Measurements from ENCODE around the gene EFHC1.

EFHC1 gene

DNA sequence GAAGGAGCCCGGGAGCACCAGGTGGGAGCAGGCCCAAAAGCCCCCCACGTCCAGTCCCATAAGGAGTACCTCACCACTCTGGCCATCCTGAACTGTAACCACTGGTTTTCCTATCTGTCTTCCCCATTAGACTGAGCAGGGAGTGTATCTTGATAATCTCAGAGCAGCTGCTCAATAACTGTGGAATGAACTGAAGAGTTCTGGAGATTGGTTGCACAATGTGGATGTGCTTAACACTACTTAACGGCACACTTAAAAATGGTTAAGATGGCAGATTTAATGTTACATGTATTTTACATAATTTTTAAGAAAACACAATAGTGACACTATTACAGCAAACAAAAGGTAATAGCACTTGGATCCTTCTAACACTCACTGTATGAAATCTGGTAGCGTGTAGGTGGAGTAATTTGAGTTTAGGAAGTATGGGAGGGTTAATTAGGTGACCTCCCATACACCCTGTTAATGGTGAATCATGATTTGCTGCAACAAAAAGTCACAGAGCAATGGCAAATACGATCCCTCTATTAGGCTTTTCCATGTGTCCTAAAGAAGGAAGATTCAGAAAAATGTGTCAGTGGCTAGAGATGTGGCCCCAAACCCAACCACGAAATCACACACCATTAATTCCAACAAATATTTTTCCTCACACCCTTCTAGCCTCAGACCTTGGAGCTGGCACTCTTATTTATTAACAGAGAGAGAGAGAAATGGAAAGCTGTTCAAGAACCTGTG, 138.3 kb downstream of the EFHC1 start:
- no peak for DNase-seq

DNA sequence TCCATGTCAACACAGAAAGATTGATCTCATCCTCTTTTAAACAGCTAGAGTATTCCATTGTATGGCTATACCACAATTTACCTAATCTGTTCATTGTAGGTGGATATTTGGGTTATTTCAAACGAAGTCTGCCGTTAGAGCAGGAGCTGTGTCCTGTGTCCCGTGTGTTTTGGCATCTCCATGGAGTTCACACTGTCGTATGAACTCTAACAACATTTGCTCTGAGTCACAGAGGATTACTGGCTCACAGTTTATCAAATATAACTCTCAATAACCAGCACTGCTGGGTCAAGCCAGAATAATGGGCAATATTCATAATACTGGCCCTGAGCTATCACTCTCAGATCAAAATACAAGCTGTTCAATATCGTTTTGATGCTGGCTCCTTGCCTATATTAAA, 140.3 kb downstream of the EFHC1 start:
- no peak for DNase-seq

DNA sequence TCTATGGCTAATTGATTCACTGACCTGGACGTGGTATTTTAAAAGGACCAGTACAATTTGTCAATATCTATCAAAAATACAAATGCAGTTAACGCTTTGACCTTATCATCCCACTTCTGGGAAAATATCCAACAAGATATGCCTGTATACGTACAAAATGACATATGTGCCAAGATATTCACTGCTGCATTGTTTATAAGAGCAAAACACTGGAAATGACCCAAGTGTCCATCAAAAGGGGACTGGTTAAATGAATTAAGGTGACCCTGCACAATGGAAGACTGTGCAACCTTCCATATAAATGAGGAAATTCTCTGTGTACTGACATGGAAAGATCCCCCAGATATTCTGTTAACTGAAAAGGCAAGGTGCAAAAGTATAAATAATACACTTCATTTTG, 142.8 kb downstream of the EFHC1 start:
- no peak for DNase-seq

DNA sequence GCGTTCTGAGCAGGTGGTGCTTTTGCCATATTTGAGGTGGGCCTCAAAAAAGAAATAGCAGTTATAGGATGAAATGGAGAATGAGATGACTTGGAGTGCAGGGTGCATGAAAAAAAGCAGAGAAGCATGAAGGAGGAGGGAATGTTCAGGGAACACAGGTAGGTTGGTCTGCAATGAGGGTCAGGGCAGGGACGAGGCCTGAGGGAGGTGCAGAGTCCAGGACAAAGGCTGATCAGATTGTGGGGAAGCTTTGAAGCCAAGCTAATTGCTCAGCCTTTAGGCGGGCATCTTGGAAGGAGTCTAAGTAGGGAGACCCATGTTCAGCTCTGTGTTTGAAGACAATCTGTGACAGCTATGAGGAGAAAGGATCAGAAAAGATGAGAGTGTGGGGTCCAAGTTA, 144.7 kb downstream of the EFHC1 start:
- no peak for DNase-seq

DNA sequence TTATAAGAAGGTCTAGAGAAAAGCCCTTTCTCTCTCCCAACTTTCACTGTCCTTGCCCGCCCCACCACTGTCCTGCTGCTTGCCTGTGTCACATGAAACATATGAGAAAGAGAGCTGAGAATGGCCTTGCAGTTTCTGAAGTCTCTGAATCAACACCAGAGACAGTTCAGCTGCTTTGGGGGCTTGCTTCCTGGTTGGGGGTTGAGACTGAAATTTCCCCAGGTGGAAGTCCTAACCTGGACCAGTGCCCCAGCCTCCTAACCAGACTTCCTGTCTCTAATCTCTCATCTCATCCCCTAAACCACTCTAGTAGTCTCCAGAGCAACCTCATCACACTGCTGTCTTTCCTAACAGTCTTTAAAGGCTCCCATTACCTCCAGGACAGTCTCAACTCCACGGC, 146.1 kb downstream of the EFHC1 start:
- no peak for DNase-seq

DNA sequence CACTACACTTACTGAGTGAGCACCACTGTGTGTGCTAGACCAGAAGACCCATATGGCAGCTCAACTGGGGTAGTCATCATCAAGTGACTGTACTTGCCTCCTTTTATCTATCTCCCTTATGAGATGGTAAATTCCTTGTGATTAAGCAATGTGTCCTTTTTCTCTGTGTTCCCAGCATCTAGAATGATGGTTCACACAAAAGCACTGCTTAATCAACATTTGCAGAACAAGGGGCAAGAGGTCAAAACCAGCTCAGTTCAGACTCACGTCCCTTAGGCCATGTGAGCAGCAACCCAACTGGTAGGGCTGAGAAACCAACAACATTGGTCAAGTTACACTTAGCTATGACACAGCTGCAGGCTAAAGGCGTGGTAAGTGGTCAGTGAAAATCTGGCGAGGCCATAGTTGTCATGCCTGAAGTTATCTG, 146.7 kb downstream of the EFHC1 start:
- DNase-seq, result no peak

GRCh38 chr6:52568320-52568719, 148.2 kb downstream of the EFHC1 start:
- no peak for DNase-seq

- no peak for DNase-seq
Measured at GRCh38 chr6:52570291-52570700, 150.2 kb downstream of the EFHC1 start.

DNA sequence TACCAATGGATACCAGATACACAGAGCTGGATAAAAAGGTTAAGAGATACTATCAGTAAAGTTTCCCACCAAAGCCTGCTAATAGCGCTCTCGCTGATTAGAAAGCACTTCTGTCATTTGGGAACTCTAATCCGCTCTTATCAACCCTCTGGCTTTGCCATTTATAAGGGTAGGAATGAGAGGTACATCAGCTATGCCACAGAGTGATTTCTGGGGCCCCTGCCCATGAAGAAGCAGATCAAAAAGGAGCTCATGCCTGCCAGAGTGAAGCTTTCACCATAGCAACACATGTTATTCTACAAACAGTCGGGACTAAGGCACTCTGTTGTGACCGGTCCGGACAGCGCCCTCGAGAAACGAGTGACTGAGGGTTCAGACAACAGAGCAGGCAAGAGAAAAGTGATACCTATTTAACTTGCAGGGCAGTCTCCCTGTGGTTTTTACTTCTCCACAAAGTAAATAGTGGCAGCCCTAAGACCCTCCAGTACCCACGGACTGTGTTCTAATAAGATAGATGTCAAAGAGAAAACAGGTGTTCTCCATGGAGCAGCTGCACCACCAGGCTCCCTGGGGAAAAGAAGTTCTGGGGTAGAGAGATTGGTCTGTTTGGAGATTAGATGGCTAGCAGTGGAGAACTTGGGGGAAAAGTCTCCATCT, 151.1 kb downstream of the EFHC1 start:
- no peak for DNase-seq

DNA sequence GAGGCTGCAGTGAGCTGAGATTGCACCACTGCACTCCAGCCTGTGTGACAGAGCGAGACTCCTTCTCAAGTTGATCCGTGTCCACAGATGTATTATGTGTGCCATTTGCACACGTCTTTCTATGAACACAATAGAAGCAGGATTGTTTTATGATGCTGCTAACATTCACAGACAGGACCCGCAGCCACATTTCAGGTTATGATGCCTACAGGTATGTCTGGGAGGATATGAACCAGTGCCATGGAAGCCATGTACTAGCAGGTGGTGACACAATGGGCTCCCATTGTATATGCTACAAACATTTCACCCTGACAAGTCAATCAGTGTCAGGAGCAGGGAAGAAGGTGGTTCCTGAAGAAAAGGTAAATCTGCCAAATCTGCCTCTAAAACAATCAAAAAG, 152.4 kb downstream of the EFHC1 start:
- no peak for DNase-seq

- DNase-seq, result no peak
Measured at GRCh38 chr6:52573295-52573694, 153.2 kb downstream of the EFHC1 start.

Measured in effector CD8-positive, alpha-beta T cell (primary cell).